ENCODE data around the gene UBAC2.

Gene UBAC2

DNA sequence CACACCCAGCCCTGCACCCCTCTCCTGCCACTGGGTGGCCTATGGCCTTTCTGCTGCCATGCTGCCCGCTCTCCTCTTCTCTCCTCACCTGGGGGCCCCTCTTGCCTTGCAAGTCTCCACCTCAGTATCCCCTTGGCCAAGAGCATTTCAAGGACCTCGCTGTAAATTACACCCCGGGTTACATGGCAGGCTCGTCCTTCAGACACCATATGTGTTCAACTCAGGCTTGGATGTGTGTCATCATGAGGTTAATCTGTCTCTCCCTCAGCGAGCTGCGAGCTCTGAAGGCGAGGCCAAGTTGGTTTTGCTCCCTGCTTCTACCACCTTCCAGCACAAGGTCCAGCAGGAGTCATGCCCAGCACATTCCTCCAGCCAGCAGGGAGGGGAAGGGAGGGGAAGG lies 225.8 kb downstream of the UBAC2 start:
- no peak overlapping the region for H3K27ac ChIP-seq
- TF ChIP-seq ZFX (IDR thresholded peaks at IDR 0.05): no peak
- TF ChIP-seq, protein P1, sequence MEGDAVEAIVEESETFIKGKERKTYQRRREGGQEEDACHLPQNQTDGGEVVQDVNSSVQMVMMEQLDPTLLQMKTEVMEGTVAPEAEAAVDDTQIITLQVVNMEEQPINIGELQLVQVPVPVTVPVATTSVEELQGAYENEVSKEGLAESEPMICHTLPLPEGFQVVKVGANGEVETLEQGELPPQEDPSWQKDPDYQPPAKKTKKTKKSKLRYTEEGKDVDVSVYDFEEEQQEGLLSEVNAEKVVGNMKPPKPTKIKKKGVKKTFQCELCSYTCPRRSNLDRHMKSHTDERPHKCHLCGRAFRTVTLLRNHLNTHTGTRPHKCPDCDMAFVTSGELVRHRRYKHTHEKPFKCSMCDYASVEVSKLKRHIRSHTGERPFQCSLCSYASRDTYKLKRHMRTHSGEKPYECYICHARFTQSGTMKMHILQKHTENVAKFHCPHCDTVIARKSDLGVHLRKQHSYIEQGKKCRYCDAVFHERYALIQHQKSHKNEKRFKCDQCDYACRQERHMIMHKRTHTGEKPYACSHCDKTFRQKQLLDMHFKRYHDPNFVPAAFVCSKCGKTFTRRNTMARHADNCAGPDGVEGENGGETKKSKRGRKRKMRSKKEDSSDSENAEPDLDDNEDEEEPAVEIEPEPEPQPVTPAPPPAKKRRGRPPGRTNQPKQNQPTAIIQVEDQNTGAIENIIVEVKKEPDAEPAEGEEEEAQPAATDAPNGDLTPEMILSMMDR (conservative IDR thresholded peaks at IDR 0.05): no peak

DNA sequence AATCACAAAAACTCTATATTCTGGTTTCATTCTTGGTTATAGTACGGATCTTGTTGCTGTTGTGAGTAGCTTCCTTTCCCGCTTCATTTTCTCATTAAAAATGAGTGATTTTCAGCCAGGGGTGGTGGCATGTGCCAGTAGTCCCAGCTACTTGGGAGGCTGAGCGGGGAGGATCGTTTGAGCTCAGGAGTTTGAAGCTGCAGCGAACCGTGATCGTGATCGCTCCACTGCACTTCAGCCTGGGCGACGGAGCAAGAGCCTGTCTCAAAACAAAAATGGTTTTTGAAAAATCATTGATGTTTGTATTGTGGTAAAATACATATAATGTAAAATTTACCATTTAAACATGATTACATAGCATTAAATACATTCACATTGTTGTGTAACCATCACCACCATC lies 229.0 kb downstream of the UBAC2 start:
- TF ChIP-seq ZFX (IDR thresholded peaks at IDR 0.05): no peak
- TF ChIP-seq, protein P1 (conservative IDR thresholded peaks at IDR 0.05): no peak
- H3K27ac ChIP-seq: no peak overlapping the region

DNA sequence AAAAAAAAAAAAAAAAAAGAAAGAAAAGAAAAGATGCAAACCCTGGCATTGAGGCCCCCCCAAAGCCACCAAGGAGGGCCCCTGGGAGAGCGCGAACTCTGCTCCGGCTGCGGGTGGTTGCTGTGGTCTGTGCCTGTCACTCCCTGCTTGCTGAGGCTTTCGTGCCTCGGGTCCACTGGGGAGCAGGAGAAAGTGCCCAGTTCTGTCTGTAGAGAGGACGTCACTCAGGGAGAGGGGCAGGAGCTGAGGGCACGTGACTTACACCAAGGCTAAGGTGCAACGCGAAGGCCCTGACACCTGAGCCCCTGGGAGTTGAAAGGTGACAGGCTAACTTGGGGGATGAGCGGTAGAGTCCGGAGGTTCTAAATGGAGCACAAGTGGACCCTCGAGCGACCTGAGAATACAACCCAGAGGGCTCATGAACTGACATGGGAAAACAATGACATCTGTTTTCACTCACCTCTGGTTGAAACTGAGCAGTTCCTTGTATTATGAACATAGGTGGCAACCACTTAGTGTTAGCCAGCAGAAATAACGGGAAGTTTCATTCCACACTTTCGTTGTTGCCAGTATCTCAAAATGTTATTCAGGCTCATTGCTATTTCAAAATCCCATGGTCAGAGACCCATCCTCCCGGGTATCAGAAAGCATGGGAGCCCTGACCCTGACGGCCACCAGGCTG lies 231.4 kb downstream of the UBAC2 start:
- no peak for TF ChIP-seq ZFX (IDR thresholded peaks at IDR 0.05)
- TF ChIP-seq, protein P1 (conservative IDR thresholded peaks at IDR 0.05): no peak
- H3K27ac ChIP-seq: no peak overlapping the region

DNA sequence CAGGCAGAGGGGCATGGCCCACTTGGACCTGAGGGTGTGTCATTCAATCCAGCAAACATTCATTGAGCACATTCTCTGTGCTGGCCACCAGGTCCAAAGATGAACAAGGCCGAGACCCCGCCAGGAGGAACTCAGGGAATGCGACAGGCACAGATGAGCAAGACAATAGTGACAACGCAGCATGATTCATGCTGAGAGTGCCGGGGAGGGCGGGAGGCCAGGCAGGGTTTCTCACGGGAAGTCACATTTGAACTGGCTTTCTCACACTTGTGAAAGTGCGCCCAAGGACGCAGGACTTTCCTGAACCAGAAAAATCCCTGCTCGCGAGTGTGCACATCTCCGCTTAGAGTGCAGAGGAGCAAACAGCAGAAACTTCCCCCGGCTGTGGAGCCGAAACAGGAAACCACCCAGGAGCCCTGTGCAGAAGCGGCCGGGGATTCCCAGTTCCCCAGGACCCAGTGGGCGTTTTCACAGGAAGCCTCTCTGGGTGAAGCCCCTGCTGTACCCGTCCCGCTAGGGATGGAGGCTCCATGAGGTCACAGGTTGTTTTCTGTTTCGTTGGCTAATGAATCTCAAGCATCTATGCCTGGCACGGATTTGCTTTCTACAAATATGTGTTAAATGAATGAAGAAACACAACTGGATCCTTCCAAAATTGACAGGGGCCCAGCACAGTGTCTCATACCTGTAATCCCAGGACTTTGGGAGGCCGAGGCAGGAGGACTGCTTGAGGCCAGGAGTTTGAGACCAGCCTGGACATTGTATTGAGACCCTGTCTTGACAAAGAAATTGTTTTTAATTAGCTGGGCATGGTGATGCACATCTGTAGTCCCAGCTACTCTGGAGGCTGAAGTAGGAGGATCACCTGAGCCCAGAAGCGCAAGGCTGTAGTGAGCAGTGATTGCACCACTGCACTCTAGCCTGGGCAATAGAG lies 232.2 kb downstream of the UBAC2 start:
- H3K27ac ChIP-seq: no peak overlapping the region
- TF ChIP-seq ZFX (IDR thresholded peaks at IDR 0.05): no peak
- TF ChIP-seq, protein P1 (conservative IDR thresholded peaks at IDR 0.05): no peak

DNA sequence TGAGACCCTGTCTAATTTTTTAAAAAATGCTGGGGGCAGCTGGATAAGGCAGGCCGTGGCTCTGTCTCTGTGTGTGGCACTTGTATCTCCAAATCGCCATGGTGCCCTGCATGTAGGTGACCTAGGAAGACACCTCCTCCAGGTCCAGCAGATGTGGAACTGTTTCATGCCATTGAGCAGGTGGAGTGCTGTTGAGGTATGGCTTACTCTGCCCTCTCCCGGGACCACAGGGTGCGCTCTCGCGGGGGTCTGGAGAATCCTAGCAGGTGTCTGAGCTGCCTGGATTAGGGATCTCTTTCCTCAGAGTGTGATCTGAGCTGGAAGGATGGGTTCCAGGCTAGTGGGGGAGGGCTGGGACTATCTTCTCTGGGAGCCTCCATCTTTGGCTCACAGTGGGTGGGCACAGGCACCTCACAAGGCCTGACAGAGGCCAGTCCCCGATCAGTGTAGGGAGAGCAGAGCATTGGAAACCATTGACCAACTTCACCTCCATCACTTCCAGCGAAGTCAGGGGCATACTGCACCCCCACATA lies 233.0 kb downstream of the UBAC2 start:
- no peak for TF ChIP-seq ZFX (IDR thresholded peaks at IDR 0.05)
- TF ChIP-seq, protein P1 (conservative IDR thresholded peaks at IDR 0.05): no peak
- no peak overlapping the region for H3K27ac ChIP-seq

DNA sequence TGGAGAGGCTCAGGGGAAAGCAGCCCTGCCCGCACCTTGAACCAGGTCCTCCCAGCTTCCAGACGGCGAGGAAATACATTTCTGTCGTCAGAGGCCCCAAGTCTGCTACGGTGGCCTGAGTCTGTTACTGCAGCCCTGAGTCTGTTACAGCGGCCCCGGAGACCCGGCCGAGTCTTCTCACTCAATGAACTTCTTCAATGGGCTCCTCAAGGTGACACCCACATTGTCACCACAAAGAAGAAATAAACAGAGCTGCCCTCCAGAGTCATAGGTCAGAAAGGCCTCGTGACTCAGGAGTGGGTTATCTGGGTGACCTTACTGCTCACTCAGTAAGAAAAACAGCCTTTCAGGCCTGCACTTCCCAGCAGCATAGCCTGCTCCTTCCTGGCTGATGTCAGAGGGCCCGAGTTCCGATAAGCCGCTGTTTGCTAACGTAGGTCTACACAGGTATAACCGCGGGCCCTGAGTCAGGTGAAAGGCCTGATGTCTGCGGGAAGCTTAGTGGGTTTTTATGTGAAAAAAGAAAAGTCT lies 233.7 kb downstream of the UBAC2 start:
- H3K27ac ChIP-seq: no peak overlapping the region
- TF ChIP-seq, protein P1 (conservative IDR thresholded peaks at IDR 0.05): no peak
- TF ChIP-seq ZFX (IDR thresholded peaks at IDR 0.05): no peak
